Astrocyte of the cerebellum (primary cell): ENCODE data around the gene EFNB2.

ENCODE experiments used
- DNase-seq: peaks from one replicate; pipeline ENCODE4 v3.0.0-alpha.2; 2011; ENCODE audit warnings: low read depth
- H3K4me3 ChIP-seq: 2 replicates; pipeline ENCODE4 v1.5.1; 2011; ENCODE audit warnings: mild to moderate bottlenecking, low read depth, low read length, moderate library complexity
- in situ Hi-C: cut with HindIII; loops from 2 replicates; pipeline ENCODE4 v1.10.0; 2017; ENCODE audit warnings: low sequenced_read_pairs
- TF ChIP-seq, protein P1 (sequence below): IDR thresholded peaks from 2 replicates; pipeline ENCODE4 v1.5.1; 2012; ENCODE audit warnings: low read length, low read depth, moderate library complexity, mild to moderate bottlenecking; ENCODE audit errors: missing control alignments

Gene EFNB2

DNA sequence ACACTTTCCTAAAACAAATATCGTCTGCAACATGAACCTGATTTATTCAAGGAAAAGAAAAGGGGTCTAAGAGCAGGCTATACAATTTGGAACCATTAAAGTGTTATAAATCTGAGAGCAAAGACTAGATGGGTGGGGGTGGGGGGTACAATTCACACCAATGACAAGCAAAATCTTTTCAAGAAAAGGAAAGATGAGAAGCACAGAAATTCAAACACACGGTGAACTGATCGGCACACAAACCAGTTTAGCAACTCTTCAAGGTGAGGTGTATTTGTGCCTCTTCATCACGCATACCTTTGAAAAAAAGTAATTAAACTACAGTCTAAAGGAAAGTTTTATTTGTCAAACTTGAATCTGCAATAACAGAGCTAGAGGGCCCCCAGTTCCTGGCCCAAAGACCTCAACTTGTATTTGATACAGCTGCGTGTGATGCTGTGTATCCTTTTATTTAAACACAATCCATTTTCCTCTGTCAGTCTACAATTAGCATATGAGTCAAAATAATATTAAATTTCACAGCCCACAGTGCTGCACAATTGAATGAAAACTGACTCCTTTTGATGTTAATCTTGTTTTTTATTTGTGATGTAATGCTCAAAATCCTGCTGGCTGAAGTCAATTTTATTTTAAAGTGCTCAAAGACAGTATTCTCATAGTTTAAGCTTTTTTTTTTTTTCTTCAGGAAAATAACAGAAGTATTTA, 14.2 kb downstream of the EFNB2 start:
- no peak overlapping the region for H3K4me3 ChIP-seq
- no peak for DNase-seq
- in situ Hi-C loops, result no loop called here
- TF ChIP-seq, protein P1, sequence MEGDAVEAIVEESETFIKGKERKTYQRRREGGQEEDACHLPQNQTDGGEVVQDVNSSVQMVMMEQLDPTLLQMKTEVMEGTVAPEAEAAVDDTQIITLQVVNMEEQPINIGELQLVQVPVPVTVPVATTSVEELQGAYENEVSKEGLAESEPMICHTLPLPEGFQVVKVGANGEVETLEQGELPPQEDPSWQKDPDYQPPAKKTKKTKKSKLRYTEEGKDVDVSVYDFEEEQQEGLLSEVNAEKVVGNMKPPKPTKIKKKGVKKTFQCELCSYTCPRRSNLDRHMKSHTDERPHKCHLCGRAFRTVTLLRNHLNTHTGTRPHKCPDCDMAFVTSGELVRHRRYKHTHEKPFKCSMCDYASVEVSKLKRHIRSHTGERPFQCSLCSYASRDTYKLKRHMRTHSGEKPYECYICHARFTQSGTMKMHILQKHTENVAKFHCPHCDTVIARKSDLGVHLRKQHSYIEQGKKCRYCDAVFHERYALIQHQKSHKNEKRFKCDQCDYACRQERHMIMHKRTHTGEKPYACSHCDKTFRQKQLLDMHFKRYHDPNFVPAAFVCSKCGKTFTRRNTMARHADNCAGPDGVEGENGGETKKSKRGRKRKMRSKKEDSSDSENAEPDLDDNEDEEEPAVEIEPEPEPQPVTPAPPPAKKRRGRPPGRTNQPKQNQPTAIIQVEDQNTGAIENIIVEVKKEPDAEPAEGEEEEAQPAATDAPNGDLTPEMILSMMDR, result no peak

DNA sequence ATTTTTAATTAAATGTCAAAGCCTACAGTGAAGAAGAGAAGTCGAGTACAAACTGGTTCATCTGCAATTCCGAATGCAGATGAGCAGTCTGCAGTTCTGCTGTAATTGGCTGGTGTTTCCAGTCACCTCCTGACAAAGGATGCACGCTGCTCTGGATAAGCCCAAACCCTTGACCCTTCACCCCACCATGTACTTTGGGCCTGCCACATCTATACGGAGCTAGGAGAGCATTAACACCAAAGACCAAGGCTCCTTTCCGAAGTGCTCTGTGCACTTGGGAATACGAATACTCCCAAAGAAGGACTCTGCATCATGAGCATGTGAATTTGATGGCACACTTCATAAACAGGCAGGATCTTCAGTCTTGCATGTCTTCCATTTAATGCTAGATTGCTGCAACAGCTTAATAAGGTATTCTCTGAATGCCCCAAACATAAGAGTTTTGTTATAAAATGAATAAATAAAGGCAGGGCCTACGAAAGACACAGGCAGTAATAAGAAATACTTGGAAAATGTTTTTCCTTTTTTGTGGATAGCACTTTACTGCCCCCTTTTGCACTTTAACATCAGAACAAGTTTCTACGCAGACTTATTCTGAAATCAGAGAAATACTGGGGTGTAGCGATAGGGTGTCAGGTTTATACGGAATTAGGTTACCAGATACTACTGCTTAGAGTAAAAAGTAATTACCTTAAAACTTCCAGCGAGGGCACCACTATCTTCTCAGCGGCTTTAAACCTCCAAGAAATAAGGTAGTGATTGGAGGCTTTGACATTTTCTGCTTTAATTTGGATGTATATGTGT, 15.0 kb downstream of the EFNB2 start:
- in situ Hi-C loops, result no loop called here
- no peak for DNase-seq
- TF ChIP-seq, protein P1, result peak; percentile 51
- no peak overlapping the region for H3K4me3 ChIP-seq

DNA sequence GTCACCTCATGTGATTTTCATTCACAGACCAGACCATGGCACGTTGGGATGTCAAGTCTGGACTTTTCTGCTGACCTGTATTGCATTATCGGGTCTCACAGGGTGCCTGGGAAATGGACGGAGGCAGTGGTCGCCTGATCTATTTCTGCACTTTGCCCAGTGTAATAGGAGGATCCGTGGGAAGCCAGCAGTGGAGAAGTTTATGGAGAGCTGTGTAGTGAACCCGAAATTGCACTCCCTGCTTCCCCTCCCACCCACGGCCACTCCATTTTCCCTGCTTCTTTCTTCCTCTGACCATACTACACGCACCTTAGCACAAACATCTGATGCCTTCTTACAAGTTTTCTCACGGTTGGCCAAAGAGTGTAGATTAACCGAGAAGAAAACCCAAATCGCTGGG, 16.9 kb downstream of the EFNB2 start:
- TF ChIP-seq, protein P1, result no peak
- no peak for DNase-seq
- in situ Hi-C loops, result loop anchor here (10.0 kb wide), 1 partner anchor 1944 kb away; no protein-coding TSS in a partner anchor
- no peak overlapping the region for H3K4me3 ChIP-seq

DNA sequence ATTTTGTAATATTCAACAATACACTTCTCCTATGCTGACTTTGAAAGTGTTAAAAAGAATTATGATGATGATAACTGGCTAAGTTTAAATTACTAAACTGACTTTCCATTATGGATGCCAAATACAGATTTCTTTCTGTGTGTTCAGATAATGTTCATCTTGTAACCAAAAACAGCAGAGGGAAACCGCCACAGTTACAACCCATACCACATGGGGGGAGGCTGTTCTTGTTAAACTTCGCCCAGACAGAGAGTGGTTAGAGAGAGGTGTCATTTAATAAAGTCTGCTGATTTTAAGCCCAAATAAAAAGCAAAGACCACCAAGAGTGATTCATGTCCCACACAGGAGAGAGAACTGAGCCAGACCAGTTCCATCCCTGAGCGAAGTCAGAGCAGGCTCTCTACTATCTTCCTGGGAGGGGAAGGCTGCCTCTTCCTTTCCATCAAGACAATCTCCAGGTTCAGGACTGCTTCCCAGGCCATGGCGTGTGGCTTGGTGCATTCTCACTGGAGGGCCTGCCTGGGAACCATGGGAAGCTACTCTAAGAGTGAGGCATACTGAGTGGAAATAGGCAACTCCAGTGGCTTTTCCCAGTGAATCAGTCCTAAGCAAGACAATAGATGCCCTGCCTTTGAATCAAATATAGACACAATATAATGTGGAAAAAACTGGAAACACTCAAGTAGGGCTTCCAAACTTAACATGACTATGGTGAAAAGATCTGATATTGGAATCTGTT, 18.2 kb downstream of the EFNB2 start:
- TF ChIP-seq, protein P1, result no peak
- in situ Hi-C loops, result loop anchor here (10.0 kb wide), 1 partner anchor 1942 kb away; no protein-coding TSS in a partner anchor

DNA sequence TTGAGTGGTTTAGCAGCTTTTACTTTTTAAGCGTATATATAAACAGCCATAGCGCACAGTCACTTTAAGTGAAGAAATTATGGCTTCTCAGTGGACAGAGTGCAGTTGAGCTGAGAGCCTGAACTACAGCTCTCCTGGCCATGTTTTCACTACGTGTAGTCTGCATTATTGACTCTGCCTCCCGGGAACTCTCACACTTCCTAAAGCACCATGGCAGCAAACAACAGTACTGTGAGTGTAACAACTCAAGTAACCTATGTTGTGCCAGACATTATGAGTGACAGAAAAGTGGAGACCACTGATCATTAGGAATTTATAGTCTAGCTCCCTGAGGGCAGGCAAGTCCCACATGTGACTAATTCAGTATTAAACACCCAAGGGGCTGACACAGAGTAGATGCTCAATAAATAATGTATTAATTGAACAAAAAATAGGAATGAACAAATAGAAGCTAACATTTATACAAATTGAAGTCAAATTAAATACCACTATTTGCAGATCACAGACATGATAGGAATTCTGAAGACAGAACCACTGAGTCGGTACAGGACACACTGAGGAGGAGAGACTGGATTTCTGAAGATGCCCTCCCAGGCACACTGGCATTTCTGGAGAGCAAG, 19.7 kb downstream of the EFNB2 start:
- in situ Hi-C loops, result loop anchor here (10.0 kb wide), 1 partner anchor 1941 kb away; no protein-coding TSS in a partner anchor
- no peak overlapping the region for H3K4me3 ChIP-seq
- TF ChIP-seq, protein P1, result no peak
- no peak for DNase-seq

More for the DNA sequence above, 18.2 kb downstream of the EFNB2 start:
- H3K4me3 ChIP-seq, result no peak overlapping the region
- no peak for DNase-seq
